H1 (cell line): Measurements from ENCODE around the gene CRHR1. TPM values are rescaled to one million over a fixed set of nuclear protein-coding genes. Genes with fewer than 3 reads are reported as not detected.

Experiments
- CTCF ChIA-PET: fragments of 300-600 bp; sonication (Branson Sonifier 250); formaldehyde crosslinking; loops from one replicate; lab custom pipeline; 2021; ENCODE audit not compliant: partially characterized antibody; lab: Charles Lee
- POLR2A ChIA-PET: fragments of 300-600 bp; sonication (Branson Sonifier 250); formaldehyde crosslinking; loops from one replicate; lab custom pipeline; 2021; ENCODE audit warnings: inconsistent platforms; ENCODE audit not compliant: partially characterized antibody; lab: Charles Lee
- DNase-seq, 2 experiments: peaks; one replicate each; pipeline versions ENCODE4 v3.0.0 to v3.0.0-alpha.2; 2010 to 2022; ENCODE audit warnings: low spot score in 2 of 2, low read depth in 1 of 2, mixed read lengths in 1 of 2
- FAIRE-seq: peaks from 2 replicates; lab custom pipeline; 2011; peaks lifted over from hg19 to GRCh38; lab: Jason Lieb, UNC
- H2AFZ ChIP-seq: 2 replicates; pipeline ENCODE4 v1.8.1; 2012; ENCODE audit warnings: low read length, inconsistent platforms
- H2AK5ac ChIP-seq: 2 replicates; pipeline ENCODE4 v1.6.1; 2013; ENCODE audit warnings: low read depth, low read length
- H2BK120ac ChIP-seq: replicated peaks from 2 replicates; pipeline ENCODE3; 2013; ENCODE audit warnings: low read depth, low read length, inconsistent platforms
- H2BK12ac ChIP-seq: 2 replicates; pipeline ENCODE4 v1.6.1; 2013; ENCODE audit warnings: low read depth, low read length
- H2BK15ac ChIP-seq: 2 replicates; pipeline ENCODE4 v1.6.1; 2013; ENCODE audit warnings: low read length
- H2BK20ac ChIP-seq: 2 replicates; pipeline ENCODE4 v1.6.1; 2013; ENCODE audit warnings: low read length
- H2BK5ac ChIP-seq: 2 replicates; pipeline ENCODE4 v1.6.1; 2013; ENCODE audit warnings: low read depth, low read length
- H3K14ac ChIP-seq: 2 replicates; pipeline ENCODE4 v1.6.1; 2013; ENCODE audit warnings: inconsistent platforms; ENCODE audit not compliant: insufficient read length
- H3K18ac ChIP-seq: 2 replicates; pipeline ENCODE4 v1.6.1; 2013; ENCODE audit warnings: low read length; ENCODE audit errors: extremely low read depth
- H3K23ac ChIP-seq: 2 replicates; pipeline ENCODE4 v1.6.1; 2013; ENCODE audit warnings: inconsistent platforms; ENCODE audit not compliant: insufficient read length
- H3K23me2 ChIP-seq: 2 replicates; pipeline ENCODE4 v1.6.1; 2013; ENCODE audit warnings: low read depth, low read length
- H3K27ac ChIP-seq: 2 replicates; pipeline ENCODE4 v1.6.1; 2011; ENCODE audit warnings: low read depth, low read length, inconsistent platforms
- H3K27me3 ChIP-seq, 4 experiments: replicated peaks in 1 of 4; 1 replicate in 1 of 4; 2 replicates in 3 of 4; pipeline versions ENCODE4 v1.6.1 to v1.8.1; 2011 to 2013; ENCODE audit warnings: low read length in 3 of 4, mild to moderate bottlenecking in 3 of 4, inconsistent platforms in 2 of 4, mixed read lengths in 2 of 4, moderate library complexity in 1 of 4; ENCODE audit not compliant: control insufficient read depth in 3 of 4, insufficient read depth in 3 of 4; ENCODE audit errors: extremely low read depth in 1 of 4
- H3K36me3 ChIP-seq, 4 experiments: 2 replicates each; pipeline versions ENCODE4 v1.6.1 to v1.8.1; 2011 to 2013; ENCODE audit warnings: mild to moderate bottlenecking in 4 of 4, low read length in 3 of 4, moderate library complexity in 2 of 4, control low read depth in 1 of 4, inconsistent platforms in 1 of 4; ENCODE audit not compliant: insufficient read depth in 4 of 4, control insufficient read depth in 2 of 4
- H3K4ac ChIP-seq: replicated peaks from 2 replicates; pipeline ENCODE3; 2013; ENCODE audit warnings: low read length, low read depth, mixed read lengths, inconsistent platforms; ENCODE audit not compliant: insufficient read length
- H3K4me1 ChIP-seq, 4 experiments: replicated peaks in 1 of 4; 1 replicate in 1 of 4; 2 replicates in 3 of 4; pipeline versions ENCODE4 v1.6.1 to v1.8.1; 2011 to 2013; ENCODE audit warnings: low read length in 3 of 4, inconsistent platforms in 2 of 4, mixed read lengths in 1 of 4; ENCODE audit not compliant: insufficient read depth in 4 of 4, control insufficient read depth in 3 of 4
- H3K4me2 ChIP-seq, 2 experiments: 2 replicates each; pipeline versions ENCODE4 v1.6.1 to v1.8.1; 2011 to 2013; ENCODE audit warnings: low read depth in 2 of 2, low read length in 2 of 2, control low read depth in 1 of 2, inconsistent platforms in 1 of 2, mild to moderate bottlenecking in 1 of 2; ENCODE audit not compliant: insufficient read depth in 1 of 2
- H3K4me3 ChIP-seq, 4 experiments: fragments of 200-600, 300-600 bp in 1 of 4; sonication (generic), shearing (Covaris generic), sonication (Bioruptor Twin) in 1 of 4; 2 replicates each; pipeline versions ENCODE4 v1.5.1 to v1.8.1; 2011 to 2016; ENCODE audit warnings: low read length in 4 of 4, low read depth in 3 of 4, control low read depth in 2 of 4, inconsistent platforms in 2 of 4, mild to moderate bottlenecking in 2 of 4, mixed read lengths in 1 of 4, moderate library complexity in 1 of 4; ENCODE audit not compliant: insufficient read depth in 2 of 4; ENCODE audit errors: extremely low read depth in 1 of 4
- H3K56ac ChIP-seq: replicated peaks from 2 replicates; pipeline ENCODE3; 2013; ENCODE audit warnings: low read depth, mild to moderate bottlenecking, mixed read lengths, low read length, inconsistent platforms; ENCODE audit not compliant: insufficient read length
- H3K79me1 ChIP-seq: 2 replicates; pipeline ENCODE4 v1.6.1; 2013; ENCODE audit warnings: low read depth, low read length, control low read depth
- H3K79me2 ChIP-seq, 2 experiments: 2 replicates each; pipeline versions ENCODE4 v1.6.1 to v1.8.1; 2012 to 2013; ENCODE audit warnings: low read length in 2 of 2, mild to moderate bottlenecking in 2 of 2, inconsistent platforms in 1 of 2; ENCODE audit not compliant: insufficient read depth in 2 of 2, control insufficient read depth in 1 of 2
- H3K9ac ChIP-seq, 4 experiments: replicated peaks in 1 of 4; 1 replicate in 1 of 4; 2 replicates in 3 of 4; pipeline versions ENCODE4 v1.6.1 to v1.8.1; 2011 to 2013; ENCODE audit warnings: low read depth in 3 of 4, low read length in 3 of 4, control low read depth in 2 of 4, mild to moderate bottlenecking in 2 of 4, moderate library complexity in 2 of 4, inconsistent platforms in 1 of 4; ENCODE audit errors: extremely low read depth in 1 of 4
- H3K9me3 ChIP-seq, 2 experiments: 2 replicates each; pipeline versions ENCODE4 v1.6.1 to v1.8.1; 2012 to 2013; ENCODE audit warnings: mild to moderate bottlenecking in 2 of 2, moderate library complexity in 2 of 2, control low read depth in 1 of 2, inconsistent platforms in 1 of 2, low read depth in 1 of 2, low read length in 1 of 2, mixed read lengths in 1 of 2; ENCODE audit not compliant: insufficient read depth in 2 of 2
- H4K20me1 ChIP-seq, 2 experiments: replicated peaks in 1 of 2; 2 replicates each; pipeline versions ENCODE3 to v1.8.1; 2011 to 2013; ENCODE audit warnings: inconsistent platforms in 2 of 2, low read length in 2 of 2, mild to moderate bottlenecking in 1 of 2; ENCODE audit not compliant: insufficient read depth in 2 of 2, control insufficient read depth in 1 of 2
- H4K5ac ChIP-seq: 2 replicates; pipeline ENCODE4 v1.6.1; 2013; ENCODE audit warnings: low read length, low read depth, mixed read lengths, inconsistent platforms; ENCODE audit not compliant: insufficient read length
- H4K8ac ChIP-seq: 2 replicates; pipeline ENCODE4 v1.8.0; 2013; ENCODE audit warnings: mild to moderate bottlenecking, moderate library complexity, low read length, inconsistent platforms; ENCODE audit not compliant: insufficient read depth; ENCODE audit errors: extremely low read depth
- H4K91ac ChIP-seq: replicated peaks from 2 replicates; pipeline ENCODE3; 2013; ENCODE audit warnings: low read length, mixed read lengths, inconsistent platforms; ENCODE audit not compliant: insufficient read length
- CREB1 ChIP-seq: IDR thresholded peaks from 2 replicates; pipeline ENCODE4 v1.6.1; 2012; ENCODE audit warnings: inconsistent platforms
- CTBP2 ChIP-seq: IDR thresholded peaks from 2 replicates; pipeline ENCODE4 v1.7.0; 2011; ENCODE audit warnings: borderline replicate concordance, mild to moderate bottlenecking, moderate library complexity, mixed read lengths, low read length; ENCODE audit not compliant: insufficient read depth, insufficient read length
- CTCF ChIP-seq, 3 experiments: IDR thresholded peaks; 1 replicate in 2 of 3; 2 replicates in 1 of 3; pipeline versions ENCODE4 v1.5.1 to v1.6.1; 2011; ENCODE audit warnings: low read length in 3 of 3, mild to moderate bottlenecking in 3 of 3, inconsistent platforms in 2 of 3, low read depth in 1 of 3, moderate library complexity in 1 of 3; ENCODE audit not compliant: insufficient read depth in 1 of 3; ENCODE audit errors: control extremely low read depth in 1 of 3
- EGR1 ChIP-seq: IDR thresholded peaks from 2 replicates; pipeline ENCODE4 v1.6.1; 2011; ENCODE audit warnings: low read depth, low read length, borderline replicate concordance
- KDM5A ChIP-seq: fragments of 200-600 bp; IDR thresholded peaks from 2 replicates; pipeline ENCODE4 v1.7.1; 2012; ENCODE audit warnings: mild to moderate bottlenecking, low read length, inconsistent platforms, mixed read lengths
- MAFK ChIP-seq: IDR thresholded peaks from 2 replicates; pipeline ENCODE4 v1.6.1; 2012; ENCODE audit warnings: low read depth, mild to moderate bottlenecking, improper control_type of control experiment, low read length
- NRF1 ChIP-seq: IDR thresholded peaks from 2 replicates; pipeline ENCODE4 v1.6.1; 2011; ENCODE audit warnings: mild to moderate bottlenecking, low read depth, low read length, improper control_type of control experiment
- SIX5 ChIP-seq: IDR thresholded peaks from 2 replicates; pipeline ENCODE4 v1.6.1; 2011; ENCODE audit warnings: mild to moderate bottlenecking, low read depth, low read length
- SUZ12 ChIP-seq: fragments of 200-600 bp; sonication (generic); IDR thresholded peaks from 2 replicates; pipeline ENCODE4 v1.6.1; 2012; ENCODE audit warnings: mild to moderate bottlenecking, inconsistent platforms, low read length, moderate library complexity, mixed read lengths
- USF2 ChIP-seq: IDR thresholded peaks from 2 replicates; pipeline ENCODE4 v1.6.1; 2011; ENCODE audit warnings: low read length, improper control_type of control experiment
- WGBS, 2 experiments: shearing (Covaris generic) in 1 of 2; methylation state at CpG; one replicate each; pipeline versions ENCODE4 v1.1.6 to v1.1.7; 2013 to 2015; ENCODE audit warnings: low lambda C conversion rate in 2 of 2, mixed read lengths in 2 of 2, inconsistent platforms in 1 of 2, low coverage in 1 of 2, missing lambda C conversion rate in 1 of 2; ENCODE audit not compliant: insufficient replicate concordance in 2 of 2, insufficient coverage in 1 of 2, insufficient read length in 1 of 2; ENCODE audit errors: extremely low coverage in 1 of 2, missing lambda C conversion rate in 1 of 2; 5-methylcytosine and 5-hydroxymethylcytosine counted together
- polyA plus RNA-seq, 7 experiments: library from polyadenylated mRNA; depleted of rRNA in 3 of 7; stranded (reverse) in 5 of 7; unstranded in 2 of 7; fragments of >200 nt in 5 of 7; fragments of 200-250 nt in 2 of 7; gene quantifications; 1 replicate in 5 of 7; 2 replicates in 1 of 7; 4 replicates in 1 of 7; pipeline versions ENCODE4 v1.2.1 to v1.2.3, GENCODE V29; 2011 to 2013; ENCODE audit warnings: missing spikeins in 2 of 7, mixed read lengths in 2 of 7
- total RNA-seq: library from RNA; stranded (reverse); fragmentation: NEBNext Ultra II Directional; extraction: Animal tissue kit (Norgen Biotek cat#: 25700); gene quantifications from 2 replicates; pipeline ENCODE4 v1.2.1, GENCODE V29; 2021

CRHR1 gene
- total and polyA plus RNA-seq, 2 of the 8 experiments (the other 6 are each of a cell fraction or from before 2014, with no cell fraction given), result 0.56 to 1.7 TPM

- H3K36me3 ChIP-seq, result no peaks in the 10 kb centered on the region
- H4K20me1 ChIP-seq, result no peaks in the 10 kb centered on the region
- H3K27ac ChIP-seq, result no peak overlapping the region
- 84% methylated on average over 6 of the region's 6 CpGs; no CpG with 5 or more reads in 1 of the 2 experiments for WGBS, 2 experiments
- no peak overlapping the region for H2AK5ac ChIP-seq
- H2BK20ac ChIP-seq, result no peak overlapping the region
- no peak overlapping the region for H3K4ac ChIP-seq
- H2BK12ac ChIP-seq, result no peak overlapping the region
- H3K4me3 ChIP-seq, result no peak overlapping the region
- FAIRE-seq, result no peak
- no peak overlapping the region for H4K91ac ChIP-seq
- DNase-seq, result no peak
- POLR2A ChIA-PET, result interaction anchor here (0.6 to 1.7 kb wide), 2 partner anchors 134 to 174 kb away, joined by 3 read pairs; no protein-coding TSS in a partner anchor
- no peak overlapping the region for H2AFZ ChIP-seq
- H3K27me3 ChIP-seq, result no peaks in the 10 kb centered on the region
- H4K5ac ChIP-seq, result no peak overlapping the region
- no peak overlapping the region for H3K4me2 ChIP-seq
- H3K79me2 ChIP-seq, result no peaks in the 10 kb centered on the region
- peaks cover 0 to under 1% (median 0%) of the 10 kb centered on the region in 4 experiments; a peak in 1 of 7 replicates for H3K4me1 ChIP-seq
- no peak overlapping the region for H3K18ac ChIP-seq
- H2BK120ac ChIP-seq, result no peak overlapping the region
- H3K14ac ChIP-seq, result no peak overlapping the region
- no peaks in the 10 kb centered on the region for H3K79me1 ChIP-seq
- no peaks in the 10 kb centered on the region for H3K9me3 ChIP-seq
- H3K23me2 ChIP-seq, result no peaks in the 10 kb centered on the region
- no peak overlapping the region for H3K23ac ChIP-seq
- 0 out of 2 replicates have a peak overlapping the region, but pooled peaks have one; percentile 0 for H4K8ac ChIP-seq
- CTCF ChIA-PET, result interaction anchor here (0.8 to 11.3 kb wide), 9 partner anchors 10 to 178 kb away, joined by 3 to 69 read pairs (median 3); partner anchors contain the start of gene CRHR1
- no peak overlapping the region for H3K9ac ChIP-seq
- no peak overlapping the region for H2BK5ac ChIP-seq
- no peak overlapping the region for H2BK15ac ChIP-seq
- H3K56ac ChIP-seq, result no peak overlapping the region
- TF ChIP-seq CREB1 (no peak), EGR1 (no peak), SUZ12 (no peak), MAFK (no peak), CTCF (IDR thresholded peaks at IDR 0.05; ENCODE audit: control extremely low read depth in 1 of 3, insufficient read depth in 1 of 3, low read depth in 1 of 3, low read length in 3 of 3) (no peak), KDM5A (no peak), CTBP2 (no peak), SIX5 (no peak), USF2 (no peak), NRF1 (no peak)
Observed at GRCh38 chr17:45818041-45818440, 33.9 kb downstream of the CRHR1 start.
